ENCODE results near the gene WDR91. TPM values are rescaled to one million over a fixed set of nuclear protein-coding genes. Genes with fewer than 3 reads are reported as not detected.
"Not testable (repeated sequence)": the region's sequence is repeated elsewhere in the genome, so short reads cannot be mapped to it uniquely, and the experiment has no call there.

Gene WDR91
- total RNA-seq, 2 donors from 2014 or later = 6.3 to 8.8 TPM

DNA sequence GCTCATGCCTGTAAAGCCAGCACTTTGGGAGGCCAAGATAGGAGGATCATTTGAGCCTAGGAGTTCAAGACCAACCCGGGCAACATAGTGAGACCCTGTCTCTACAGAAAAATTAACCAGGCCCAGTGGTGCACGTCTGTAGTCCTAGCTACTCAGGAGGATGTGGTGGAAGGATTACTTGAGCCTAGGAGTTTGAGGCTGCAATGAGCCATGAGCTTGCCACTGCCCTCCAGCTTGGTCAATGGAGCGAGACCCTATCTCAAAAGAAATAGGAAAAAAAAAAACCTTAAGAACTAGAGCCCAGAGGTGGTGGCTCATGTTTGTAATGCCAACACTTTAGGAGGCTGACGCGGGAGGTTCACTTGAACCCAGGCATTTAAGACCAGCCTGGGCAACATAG is 24.5 kb upstream of the WDR91 start:
- no peak for DNase-seq
- intact Hi-C loops (cut with DNase I, micrococcal nuclease) = no loop called here
- no peak for ATAC-seq

DNA sequence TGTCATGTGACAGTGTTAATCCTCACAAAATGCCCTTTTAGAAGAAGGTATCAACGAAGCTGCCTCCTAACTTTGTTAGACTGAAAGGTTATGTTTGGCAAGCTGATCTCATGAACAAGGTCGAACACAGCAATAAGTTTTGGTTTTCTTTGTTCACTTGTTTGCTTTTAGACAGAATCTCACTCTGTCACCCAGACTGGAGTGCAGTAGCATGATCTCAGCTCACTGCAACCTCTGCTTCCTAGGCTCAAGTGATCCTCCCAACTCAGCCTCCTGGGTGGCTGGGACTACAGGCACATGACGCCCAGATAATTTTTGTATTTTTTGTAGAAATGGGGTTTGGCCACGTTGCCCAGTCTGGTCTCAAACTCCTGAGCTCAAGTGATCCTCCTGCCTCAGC is 23.4 kb upstream of the WDR91 start:
- ATAC-seq (no peak), DNase-seq (no peak)
- intact Hi-C loops (cut with DNase I, micrococcal nuclease) = no loop called here

DNA sequence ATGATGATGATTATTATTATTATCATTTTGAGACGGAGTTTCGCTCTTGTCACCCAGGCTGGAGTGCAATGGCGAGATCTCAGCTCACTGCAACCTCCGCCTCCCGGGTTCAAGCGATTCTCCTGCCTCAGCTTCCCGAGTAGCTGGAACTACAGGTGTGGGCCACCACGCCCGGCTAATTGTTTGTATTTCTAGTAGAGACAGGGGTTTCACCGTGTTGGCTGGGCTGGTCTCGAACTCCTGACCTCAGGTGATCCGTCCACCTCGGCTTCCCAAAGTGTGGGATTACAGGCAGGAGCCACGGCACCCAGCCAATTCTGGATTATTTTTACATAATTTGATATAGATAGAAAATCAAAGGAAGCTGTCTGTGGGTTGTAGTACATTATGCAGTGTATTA is 22.8 kb upstream of the WDR91 start:
- DNase-seq; ATAC-seq; intact Hi-C loops (cut with DNase I, micrococcal nuclease): not testable (repeated sequence)

DNA sequence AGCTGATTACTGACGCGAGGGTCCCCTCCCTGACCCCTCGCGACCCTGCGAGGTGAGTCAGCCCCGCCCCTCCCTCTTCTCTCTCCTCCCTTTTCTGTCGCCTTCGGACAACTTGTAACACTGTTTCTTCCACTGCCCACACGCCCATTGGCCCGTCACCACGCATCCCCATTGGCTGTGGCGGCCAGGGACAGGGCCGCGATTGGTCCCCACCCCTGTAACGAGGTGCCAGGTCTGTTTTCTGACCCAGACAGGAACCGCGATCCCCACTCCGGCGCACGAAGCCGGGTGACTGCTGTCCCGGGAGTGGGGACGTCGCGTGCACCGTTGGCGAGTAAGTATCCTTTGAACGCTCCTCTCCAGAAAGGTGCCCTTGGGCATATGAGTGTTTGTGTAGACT is 22.2 kb upstream of the WDR91 start, which contains the start of gene STRA8:
STRA8 (plus strand) TSS at position 269 of the 400 bp plus-strand sequence. CDS start 6,687 bp downstream, outside the sequence.
- no peak for DNase-seq
- no peak for ATAC-seq
- intact Hi-C loops (cut with DNase I, micrococcal nuclease) = no loop called here

DNA sequence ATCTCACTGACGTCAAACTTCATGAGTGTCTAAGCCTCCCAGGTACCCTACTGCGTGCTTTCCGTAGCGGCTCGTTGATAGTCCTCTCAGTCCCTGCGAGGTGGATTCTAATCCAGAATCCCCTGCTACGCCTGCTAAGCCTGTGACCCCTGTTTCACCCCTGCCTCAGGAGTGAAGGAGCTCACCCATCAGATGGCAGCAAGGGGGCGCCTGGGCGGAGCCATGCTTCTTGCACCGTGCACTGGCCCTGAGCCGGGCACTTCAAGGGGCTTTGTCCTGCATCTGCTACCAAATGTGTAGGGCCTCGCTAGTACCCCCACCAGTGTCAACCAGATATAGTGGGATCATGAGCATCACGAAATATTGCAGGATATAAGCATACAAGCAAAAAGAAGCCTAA is 21.4 kb upstream of the WDR91 start:
- ATAC-seq (no peak), DNase-seq (no peak)
- intact Hi-C loops (cut with DNase I, micrococcal nuclease) = no loop called here

DNA sequence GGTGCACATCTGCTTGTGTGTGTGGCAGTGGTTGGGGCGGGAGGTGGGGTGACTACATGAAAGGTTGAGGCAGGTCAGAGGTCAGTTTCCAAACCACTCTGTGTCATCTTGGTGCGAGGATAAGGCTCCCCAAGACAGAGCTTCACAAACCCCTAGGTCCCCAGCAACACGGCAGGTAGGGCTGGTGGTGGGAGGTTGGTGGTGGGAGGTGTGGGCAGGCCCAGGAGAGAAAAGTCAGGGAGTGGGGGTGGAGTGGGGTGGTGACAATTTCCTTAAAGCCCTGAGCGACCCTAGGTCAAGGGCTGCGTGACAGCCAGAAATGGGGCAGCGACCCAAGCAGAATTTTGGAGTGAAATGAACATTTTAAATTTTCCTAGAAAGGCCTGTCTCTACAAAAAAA is 20.8 kb upstream of the WDR91 start:
- no peak for ATAC-seq
- intact Hi-C loops (cut with DNase I, micrococcal nuclease) = no loop called here

GRCh38 chr7:135231686-135232085 is 20.4 kb upstream of the WDR91 start:
- intact Hi-C loops (cut with DNase I, micrococcal nuclease) = no loop called here
- ATAC-seq = no peak
- DNase-seq = no peak

More for the DNA sequence above, 20.8 kb upstream of the WDR91 start:
- DNase-seq = no peak

DNA sequence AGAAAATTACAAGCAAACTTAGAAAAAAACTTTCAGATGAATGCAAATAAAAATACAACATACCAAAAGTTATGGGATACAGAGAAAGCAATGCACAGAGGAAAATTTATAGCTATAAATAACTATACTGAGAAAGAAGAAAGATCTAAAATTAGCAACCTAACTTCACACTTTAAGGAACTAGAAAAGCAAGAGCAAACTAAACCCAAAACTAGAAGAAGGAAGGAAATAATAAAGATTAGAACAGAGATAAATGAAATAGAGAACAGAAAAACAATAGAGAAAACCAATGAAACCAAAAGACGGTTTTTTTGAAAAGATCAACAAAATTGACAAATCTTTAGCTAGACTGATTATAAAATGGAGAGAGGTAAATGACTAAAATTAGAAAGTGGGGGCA is 12.7 kb upstream of the WDR91 start:
- intact Hi-C loops (cut with DNase I, micrococcal nuclease) = no loop called here
- DNase-seq (no peak), ATAC-seq (no peak)

DNA sequence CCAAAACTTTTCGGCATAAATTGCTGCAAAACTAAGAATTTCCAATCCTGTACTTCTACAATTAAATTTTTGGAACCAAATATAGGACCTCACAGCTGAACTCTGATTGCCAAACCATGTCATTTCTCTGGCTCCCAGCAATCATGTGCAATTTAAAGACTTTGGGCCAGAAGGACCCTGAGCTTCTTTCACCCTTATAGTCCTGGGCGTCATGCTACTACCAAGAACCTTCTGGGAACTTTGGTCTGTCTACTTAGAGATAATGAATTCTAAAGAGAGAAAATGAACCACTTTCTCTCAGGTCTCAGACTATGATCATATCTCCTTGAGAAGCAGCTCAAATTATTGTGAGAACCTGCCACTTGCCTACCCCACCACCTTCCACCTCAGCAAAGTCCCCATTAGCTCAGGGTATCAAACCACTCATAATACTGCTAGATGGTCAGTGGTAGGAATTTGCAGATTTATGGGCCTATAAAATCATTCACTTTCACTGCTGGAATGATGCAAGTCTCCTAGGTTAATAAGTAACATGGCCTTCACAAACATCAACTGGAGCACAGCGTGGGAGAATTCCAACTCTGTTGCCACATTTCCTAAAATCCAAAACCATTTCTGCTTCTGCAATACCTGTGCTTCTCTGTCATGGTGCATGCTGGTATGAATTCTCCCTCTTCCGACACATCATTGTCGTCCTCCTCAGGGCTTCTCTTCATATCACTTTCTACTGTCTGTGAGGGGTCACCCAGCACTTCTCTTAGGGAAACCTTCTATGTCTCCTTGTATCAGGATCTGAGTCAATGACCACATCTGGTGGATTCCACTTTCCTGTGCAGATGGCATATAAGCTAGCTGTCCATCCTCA is 6.6 kb upstream of the WDR91 start:
- peak; percentile 98 for ATAC-seq
- DNase-seq = no peak
- intact Hi-C loops (cut with DNase I, micrococcal nuclease) = no loop called here

- ATAC-seq = no peak
- no peak for DNase-seq
- intact Hi-C loops (cut with DNase I, micrococcal nuclease) = no loop called here
These were observed 4.4 kb upstream of the WDR91 start for GRCh38 chr7:135215698-135216097.

DNA sequence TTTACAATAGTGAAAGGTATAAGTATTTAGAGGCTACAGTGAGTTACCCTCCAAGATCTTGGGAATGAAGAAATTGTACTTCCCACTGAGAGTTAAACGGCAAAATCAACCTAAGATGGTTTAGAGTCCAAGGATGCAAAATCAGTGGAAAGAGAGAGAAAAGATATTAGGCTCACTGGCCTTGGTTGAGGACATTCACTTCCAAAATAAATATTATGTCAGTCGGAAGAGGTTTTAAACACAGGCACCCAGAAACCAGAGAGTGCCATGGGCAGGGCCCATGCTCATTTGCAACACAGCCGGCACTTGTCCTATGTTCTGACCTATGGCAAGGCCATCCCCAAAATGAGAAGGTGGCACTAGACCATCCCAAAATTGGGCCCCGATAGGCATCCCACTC is 3.9 kb upstream of the WDR91 start:
- no peak for DNase-seq
- intact Hi-C loops (cut with DNase I, micrococcal nuclease) = no loop called here
- no peak for ATAC-seq

- intact Hi-C loops (cut with DNase I, micrococcal nuclease) = no loop called here
- no peak for ATAC-seq
- DNase-seq = no peak
These were observed 2.5 kb upstream of the WDR91 start for GRCh38 chr7:135213831-135214230.

DNA sequence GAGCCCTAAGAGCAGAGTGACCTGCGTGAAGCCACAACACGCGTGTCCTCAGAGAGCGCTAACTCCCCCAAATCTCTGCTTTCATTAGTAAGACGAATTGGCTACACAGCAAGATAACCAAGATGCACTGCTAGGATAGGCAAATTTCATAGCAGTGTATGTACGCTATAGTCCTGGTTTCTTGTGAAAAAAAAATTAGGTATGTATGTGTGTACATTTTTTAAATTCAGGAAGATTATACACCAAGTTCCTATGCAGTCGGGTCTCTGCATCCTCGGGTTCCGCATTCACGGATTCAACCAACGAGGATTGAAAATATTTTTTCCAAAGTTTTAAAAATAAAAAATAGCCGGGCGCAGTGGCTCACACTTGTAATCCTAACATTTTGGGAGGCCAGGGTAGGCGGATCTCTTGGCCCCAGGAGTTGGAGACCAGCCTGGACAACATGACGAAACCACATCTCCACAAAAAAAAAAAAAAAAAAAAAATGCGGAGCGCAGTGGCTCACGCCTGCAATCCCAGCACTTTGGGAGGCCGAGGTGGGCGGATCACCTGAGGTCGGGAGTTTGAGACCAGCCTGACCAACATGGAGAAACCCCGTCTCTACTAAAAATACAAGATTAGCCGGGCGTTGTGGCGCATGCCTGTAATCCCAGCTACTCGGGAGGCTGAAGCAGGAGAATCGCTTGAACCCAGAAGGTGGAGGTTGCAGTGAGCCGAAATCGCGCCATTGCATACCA is 790 bp upstream of the WDR91 start:
- intact Hi-C loops (cut with DNase I, micrococcal nuclease); ATAC-seq: not testable (repeated sequence)
- DNase-seq = peak in 1 of 2 donors; percentile 20

DNA sequence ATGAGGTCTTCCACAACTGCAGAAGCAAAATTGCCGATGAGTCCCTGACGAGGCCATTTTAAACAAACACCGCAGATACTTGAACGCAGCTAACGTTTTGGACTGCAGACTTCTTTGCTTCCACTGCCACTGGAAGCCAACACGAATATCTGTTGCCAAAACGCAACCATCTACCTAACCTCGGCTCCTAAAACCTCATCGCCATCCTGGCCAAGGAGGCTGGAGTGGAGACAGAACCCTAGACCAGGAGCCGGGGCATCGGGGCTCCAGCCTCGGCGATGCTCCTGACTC is 493 bp downstream of the WDR91 start:
- DNase-seq = peak in 1 of 2 donors; percentile 41
- intact Hi-C loops (cut with DNase I, micrococcal nuclease) = no loop called here
- ATAC-seq = peak; percentile 20

DNA sequence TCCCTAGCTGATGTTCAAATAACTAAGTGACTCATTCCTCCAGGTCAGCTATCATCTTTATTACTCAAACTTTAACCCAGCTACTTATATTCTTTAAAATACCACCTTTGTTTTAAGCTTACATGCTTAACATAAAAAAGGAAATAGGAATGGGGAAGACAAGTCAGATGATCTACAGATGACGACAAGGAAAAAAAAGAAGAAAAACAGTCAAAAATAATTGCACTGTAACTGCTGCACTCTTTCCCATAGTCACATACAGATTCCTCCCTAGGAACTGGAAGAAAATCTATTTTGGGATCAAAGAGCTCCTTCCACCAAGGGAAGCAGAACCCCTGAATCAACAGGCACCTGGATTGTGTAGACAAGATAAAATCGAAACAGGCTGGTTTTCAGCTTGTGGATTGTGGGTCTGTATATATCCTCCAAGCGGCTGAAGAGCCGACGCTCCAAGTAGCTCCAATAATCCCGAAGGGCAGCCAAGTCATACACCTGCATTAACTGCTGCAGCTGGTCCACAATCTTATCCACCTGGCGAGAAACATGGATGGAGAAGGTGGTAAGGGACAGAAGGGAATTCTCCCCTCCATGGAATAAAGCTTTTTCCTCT is 2.0 kb downstream of the WDR91 start:
- intact Hi-C loops (cut with DNase I, micrococcal nuclease) = no loop called here
- no peak for ATAC-seq

GRCh38 chr7:135208102-135208793 is 3.1 kb downstream of the WDR91 start:
- no peak for DNase-seq
- intact Hi-C loops (cut with DNase I, micrococcal nuclease) = no loop called here
- ATAC-seq = no peak

More for the DNA sequence above, 2.0 kb downstream of the WDR91 start:
- no peak for DNase-seq

DNA sequence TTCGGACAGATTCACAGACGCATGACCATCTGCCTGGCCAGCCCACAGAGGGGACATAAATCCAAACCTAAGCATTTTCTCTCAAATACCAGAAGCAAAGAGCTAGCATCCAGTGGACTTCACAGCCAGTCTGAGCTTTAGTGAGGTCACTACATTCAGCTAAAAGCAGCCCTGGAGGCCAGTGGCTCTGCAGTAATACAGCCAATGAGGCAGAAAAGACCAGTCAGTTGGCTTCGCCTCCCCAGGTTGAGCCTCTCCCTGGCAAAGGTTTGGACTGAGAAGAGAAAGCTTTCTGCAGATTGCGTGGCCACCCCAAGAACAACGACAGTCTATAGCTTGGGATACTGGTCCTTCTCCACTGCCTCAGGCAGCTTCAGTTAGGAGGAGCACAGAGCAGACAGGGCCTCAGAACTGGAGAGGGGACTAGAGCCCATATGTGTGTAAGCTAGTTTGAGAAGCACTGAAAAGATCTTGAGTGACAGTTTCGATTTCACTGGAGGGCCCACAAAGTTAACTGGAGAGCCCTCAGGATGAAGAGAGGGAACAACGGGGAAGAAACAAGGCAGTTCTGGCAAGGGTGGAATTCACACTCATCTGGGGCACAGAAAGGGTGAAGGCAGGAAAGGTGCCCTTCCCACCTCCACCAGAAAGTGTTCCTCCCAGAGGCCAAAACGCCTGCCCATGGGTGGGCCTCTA is 3.8 kb downstream of the WDR91 start:
- DNase-seq = no peak
- no peak for ATAC-seq
- intact Hi-C loops (cut with DNase I, micrococcal nuclease) = no loop called here

DNA sequence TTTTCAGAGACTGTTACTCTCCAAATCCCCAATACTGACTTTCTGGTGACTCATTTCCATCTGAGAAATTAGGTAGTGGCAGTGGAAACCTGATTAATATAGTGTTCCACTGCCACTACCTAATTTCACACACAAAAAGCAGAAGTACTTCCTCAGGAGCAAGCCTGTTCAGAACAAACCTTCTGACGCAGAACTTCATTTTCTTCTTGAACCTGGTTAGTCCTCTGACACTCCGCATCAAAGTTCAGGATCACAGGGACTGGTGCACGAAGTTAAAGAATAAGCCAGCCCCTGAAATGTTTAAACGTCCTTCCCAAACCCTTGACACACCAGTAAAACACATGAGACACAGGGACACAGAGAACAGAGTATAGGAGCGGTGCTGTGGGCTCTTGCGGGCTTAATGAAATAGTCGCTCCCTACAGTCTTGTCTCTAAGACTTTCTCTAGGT is 4.4 kb downstream of the WDR91 start:
- ATAC-seq (no peak), DNase-seq (no peak)
- intact Hi-C loops (cut with DNase I, micrococcal nuclease) = no loop called here

DNA sequence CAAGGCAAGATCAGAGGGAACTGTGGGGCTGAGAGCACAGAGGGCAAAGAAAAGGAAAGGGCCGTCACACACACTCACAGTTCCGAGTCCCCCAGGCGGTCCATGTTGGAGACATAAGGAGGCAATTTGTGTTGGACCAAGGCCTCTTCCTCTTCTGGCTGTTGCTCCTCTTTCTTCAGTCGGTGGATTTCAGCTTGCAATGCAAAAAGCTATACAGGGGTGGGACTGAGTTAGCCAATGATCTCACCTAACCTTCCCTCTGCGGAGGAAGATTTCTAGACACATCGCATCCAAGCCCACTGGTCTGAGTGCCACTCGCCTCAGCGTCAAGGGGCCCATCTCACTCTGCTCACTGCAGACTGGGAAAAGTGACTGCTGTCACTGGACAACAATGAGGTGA is 5.5 kb downstream of the WDR91 start:
- intact Hi-C loops (cut with DNase I, micrococcal nuclease) = no loop called here
- DNase-seq = no peak
- no peak for ATAC-seq
